Ishikawa (cell line): ENCODE results near the gene RARA.

Source experiments
- CEBPB ChIP-seq: IDR thresholded peaks from 2 replicates; pipeline ENCODE4 v1.6.1; 2012
- CREB1 ChIP-seq: IDR thresholded peaks from 2 replicates; pipeline ENCODE4 v1.6.1; 2012; ENCODE audit warnings: low read depth
- EP300 ChIP-seq: IDR thresholded peaks from 2 replicates; pipeline ENCODE4 v1.6.1; 2012; ENCODE audit warnings: borderline replicate concordance
- FOXM1 ChIP-seq: IDR thresholded peaks from 2 replicates; pipeline ENCODE4 v1.6.1; 2012; ENCODE audit warnings: low read depth, borderline replicate concordance
- NFIC ChIP-seq: IDR thresholded peaks from 2 replicates; pipeline ENCODE4 v1.6.1; 2012
- RAD21 ChIP-seq: IDR thresholded peaks from 2 replicates; pipeline ENCODE4 v1.6.1; 2012; ENCODE audit warnings: low read depth
- TAF1 ChIP-seq: IDR thresholded peaks from 2 replicates; pipeline ENCODE4 v1.6.1; 2012; ENCODE audit warnings: low read depth, mild to moderate bottlenecking
- TCF12 ChIP-seq: IDR thresholded peaks from 2 replicates; pipeline ENCODE4 v1.6.1; 2012; ENCODE audit warnings: low read depth
- TEAD4 ChIP-seq: IDR thresholded peaks from 2 replicates; pipeline ENCODE4 v1.6.1; 2012
- YY1 ChIP-seq: IDR thresholded peaks from 2 replicates; pipeline ENCODE4 v1.6.1; 2012; ENCODE audit warnings: low read depth
- TF ChIP-seq, protein P1 (sequence below): IDR thresholded peaks from 2 replicates; pipeline ENCODE4 v1.6.1; 2012; ENCODE audit warnings: low read depth, mild to moderate bottlenecking
- TF ChIP-seq, protein P2 (sequence below): IDR thresholded peaks from 2 replicates; pipeline ENCODE4 v1.6.1; 2012

DNA sequence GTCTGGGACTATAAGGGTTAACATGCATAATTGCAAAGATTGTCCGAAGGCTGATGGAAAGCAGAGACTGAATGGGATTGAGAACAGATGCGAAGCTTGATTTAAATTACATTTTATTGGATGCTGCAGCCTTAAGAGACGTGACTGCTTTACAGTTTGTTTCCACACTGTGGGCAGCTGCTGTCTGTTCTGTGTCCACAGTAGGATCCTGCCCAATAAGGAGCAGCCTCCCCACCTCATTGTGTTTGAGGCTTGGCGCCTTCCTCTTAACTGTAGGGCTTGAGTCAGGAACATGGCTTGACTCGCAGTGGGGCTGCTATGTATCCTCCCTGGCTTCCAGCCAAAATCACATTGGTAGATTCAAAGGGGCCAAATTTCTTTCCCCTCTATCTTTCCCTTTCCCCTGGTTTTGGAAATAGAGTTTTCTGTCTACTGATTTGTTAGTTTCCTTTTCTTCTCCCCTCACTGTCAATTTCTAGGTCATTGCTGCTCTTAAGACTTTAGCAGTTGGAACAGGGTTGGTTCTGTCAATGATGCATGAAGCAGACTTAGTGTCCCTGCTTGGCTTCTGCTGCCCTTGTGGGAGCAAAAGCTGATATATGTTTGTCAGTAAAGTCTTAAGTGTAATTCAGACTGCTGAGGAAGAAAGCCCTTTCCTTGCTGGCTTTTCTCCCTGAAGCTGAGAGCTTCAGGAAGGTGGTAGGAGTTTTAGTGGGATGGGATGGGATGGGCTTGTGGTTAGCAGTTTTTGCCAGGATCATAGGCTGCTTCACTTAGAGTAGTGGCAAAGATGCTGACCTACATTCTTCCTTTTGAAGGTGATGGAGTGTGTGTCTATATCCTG lies 5.0 kb upstream of the RARA start:
- TF ChIP-seq TAF1 (no peak), YY1 (no peak), CEBPB (no peak), RAD21 (no peak), EP300 (no peak), FOXM1 (no peak), NFIC (0 out of 2 replicates have a peak, but pooled peaks have one; percentile 24), TCF12 (no peak), TEAD4 (no peak), CREB1 (no peak)
- TF ChIP-seq, protein P1, sequence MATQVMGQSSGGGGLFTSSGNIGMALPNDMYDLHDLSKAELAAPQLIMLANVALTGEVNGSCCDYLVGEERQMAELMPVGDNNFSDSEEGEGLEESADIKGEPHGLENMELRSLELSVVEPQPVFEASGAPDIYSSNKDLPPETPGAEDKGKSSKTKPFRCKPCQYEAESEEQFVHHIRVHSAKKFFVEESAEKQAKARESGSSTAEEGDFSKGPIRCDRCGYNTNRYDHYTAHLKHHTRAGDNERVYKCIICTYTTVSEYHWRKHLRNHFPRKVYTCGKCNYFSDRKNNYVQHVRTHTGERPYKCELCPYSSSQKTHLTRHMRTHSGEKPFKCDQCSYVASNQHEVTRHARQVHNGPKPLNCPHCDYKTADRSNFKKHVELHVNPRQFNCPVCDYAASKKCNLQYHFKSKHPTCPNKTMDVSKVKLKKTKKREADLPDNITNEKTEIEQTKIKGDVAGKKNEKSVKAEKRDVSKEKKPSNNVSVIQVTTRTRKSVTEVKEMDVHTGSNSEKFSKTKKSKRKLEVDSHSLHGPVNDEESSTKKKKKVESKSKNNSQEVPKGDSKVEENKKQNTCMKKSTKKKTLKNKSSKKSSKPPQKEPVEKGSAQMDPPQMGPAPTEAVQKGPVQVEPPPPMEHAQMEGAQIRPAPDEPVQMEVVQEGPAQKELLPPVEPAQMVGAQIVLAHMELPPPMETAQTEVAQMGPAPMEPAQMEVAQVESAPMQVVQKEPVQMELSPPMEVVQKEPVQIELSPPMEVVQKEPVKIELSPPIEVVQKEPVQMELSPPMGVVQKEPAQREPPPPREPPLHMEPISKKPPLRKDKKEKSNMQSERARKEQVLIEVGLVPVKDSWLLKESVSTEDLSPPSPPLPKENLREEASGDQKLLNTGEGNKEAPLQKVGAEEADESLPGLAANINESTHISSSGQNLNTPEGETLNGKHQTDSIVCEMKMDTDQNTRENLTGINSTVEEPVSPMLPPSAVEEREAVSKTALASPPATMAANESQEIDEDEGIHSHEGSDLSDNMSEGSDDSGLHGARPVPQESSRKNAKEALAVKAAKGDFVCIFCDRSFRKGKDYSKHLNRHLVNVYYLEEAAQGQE: no peak
- TF ChIP-seq, protein P2, sequence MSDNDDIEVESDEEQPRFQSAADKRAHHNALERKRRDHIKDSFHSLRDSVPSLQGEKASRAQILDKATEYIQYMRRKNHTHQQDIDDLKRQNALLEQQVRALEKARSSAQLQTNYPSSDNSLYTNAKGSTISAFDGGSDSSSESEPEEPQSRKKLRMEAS: no peak
